ENCODE measurements around the gene LINC01488.

Gene LINC01488

GRCh38 chr11:69479591-69480271, 1.7 kb upstream of the LINC01488 start:
- DNase-seq (ENCODE audit: low spot score): no peak

GRCh38 chr11:69480547-69481392, 693 bp upstream of the LINC01488 start:
- DNase-seq (ENCODE audit: low spot score): no peak

GRCh38 chr11:69482322-69482721, 859 bp downstream of the LINC01488 start:
- DNase-seq (ENCODE audit: low spot score): no peak

- DNase-seq (ENCODE audit: low spot score): no peak
Measured at GRCh38 chr11:69483170-69483569, 1.7 kb downstream of the LINC01488 start.

- no peak for DNase-seq (ENCODE audit: low spot score)
Measured at GRCh38 chr11:69483691-69484426, 2.4 kb downstream of the LINC01488 start.

GRCh38 chr11:69484427-69485259, 3.2 kb downstream of the LINC01488 start:
- no peak for DNase-seq (ENCODE audit: low spot score)

- DNase-seq (ENCODE audit: low spot score): no peak
Measured at GRCh38 chr11:69485337-69486041, 4.0 kb downstream of the LINC01488 start.

- DNase-seq (ENCODE audit: low spot score): no peak
Measured at GRCh38 chr11:69486056-69486772, 4.8 kb downstream of the LINC01488 start.

GRCh38 chr11:69486773-69487291, 5.4 kb downstream of the LINC01488 start:
- no peak for DNase-seq (ENCODE audit: low spot score)

GRCh38 chr11:69487391-69487790, 5.9 kb downstream of the LINC01488 start:
- DNase-seq (ENCODE audit: low spot score): no peak

- no peak for DNase-seq (ENCODE audit: low spot score)
Measured at GRCh38 chr11:69487849-69488542, 6.5 kb downstream of the LINC01488 start.

- no peak for DNase-seq (ENCODE audit: low spot score)
Measured at GRCh38 chr11:69488543-69488940, 7.1 kb downstream of the LINC01488 start.

GRCh38 chr11:69489031-69489745, 7.7 kb downstream of the LINC01488 start:
- DNase-seq (ENCODE audit: low spot score): no peak

GRCh38 chr11:69489746-69490365, 8.4 kb downstream of the LINC01488 start:
- no peak for DNase-seq (ENCODE audit: low spot score)

GRCh38 chr11:69490516-69490915, 9.1 kb downstream of the LINC01488 start:
- no peak for DNase-seq (ENCODE audit: low spot score)

GRCh38 chr11:69491071-69492031, 9.9 kb downstream of the LINC01488 start:
- DNase-seq (ENCODE audit: low spot score): no peak

Data from hematopoietic multipotent progenitor cell treated with erythropoietin and hydrocortisone succinate and interleukin-3 and kit ligand, for 17 days (in vitro differentiated cells).